MM.1S (cell line): Measurements from ENCODE around the gene PTCRA.

ENCODE experiments used
- EZH2 ChIP-seq: fragments of 300-600 bp; sonication (generic); optimal IDR thresholded peaks from 2 replicates; pipeline ENCODE3; 2017; ENCODE audit warnings: low read depth, mild to moderate bottlenecking, antibody characterized with exemption, low read length, mixed read lengths
- EZH2phosphoT487 ChIP-seq: fragments of 300-600 bp; sonication (generic); IDR thresholded peaks from 2 replicates; pipeline ENCODE4 v1.6.1; 2018; ENCODE audit warnings: antibody characterized with exemption, low read length
- TF ChIP-seq, protein P1 (sequence below): fragments of 300-600 bp; sonication (generic); IDR thresholded peaks from 2 replicates; pipeline ENCODE4 v1.5.1; 2016; ENCODE audit warnings: antibody characterized with exemption, low read length, mixed read lengths

DNA sequence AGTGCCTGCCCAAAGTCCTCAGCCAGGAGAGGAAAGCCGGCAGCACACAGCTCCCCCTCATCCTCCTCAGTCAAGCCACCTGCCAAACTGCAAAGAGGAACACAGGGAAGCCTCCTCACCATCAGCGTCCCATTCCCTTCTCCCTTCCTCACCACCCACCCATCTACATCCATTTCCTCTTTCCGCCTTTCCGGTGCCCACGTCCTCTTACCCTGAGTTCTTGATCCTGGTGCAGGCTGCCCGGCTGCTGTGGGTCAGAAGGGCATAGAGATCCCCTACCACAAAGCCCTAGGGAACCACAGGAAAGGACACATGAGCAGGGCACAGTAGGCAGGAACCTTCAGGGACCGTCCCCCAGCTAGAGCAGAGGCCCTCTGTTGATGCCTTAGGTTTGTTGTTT, 50.7 kb downstream of the PTCRA start:
- TF ChIP-seq, protein P1, sequence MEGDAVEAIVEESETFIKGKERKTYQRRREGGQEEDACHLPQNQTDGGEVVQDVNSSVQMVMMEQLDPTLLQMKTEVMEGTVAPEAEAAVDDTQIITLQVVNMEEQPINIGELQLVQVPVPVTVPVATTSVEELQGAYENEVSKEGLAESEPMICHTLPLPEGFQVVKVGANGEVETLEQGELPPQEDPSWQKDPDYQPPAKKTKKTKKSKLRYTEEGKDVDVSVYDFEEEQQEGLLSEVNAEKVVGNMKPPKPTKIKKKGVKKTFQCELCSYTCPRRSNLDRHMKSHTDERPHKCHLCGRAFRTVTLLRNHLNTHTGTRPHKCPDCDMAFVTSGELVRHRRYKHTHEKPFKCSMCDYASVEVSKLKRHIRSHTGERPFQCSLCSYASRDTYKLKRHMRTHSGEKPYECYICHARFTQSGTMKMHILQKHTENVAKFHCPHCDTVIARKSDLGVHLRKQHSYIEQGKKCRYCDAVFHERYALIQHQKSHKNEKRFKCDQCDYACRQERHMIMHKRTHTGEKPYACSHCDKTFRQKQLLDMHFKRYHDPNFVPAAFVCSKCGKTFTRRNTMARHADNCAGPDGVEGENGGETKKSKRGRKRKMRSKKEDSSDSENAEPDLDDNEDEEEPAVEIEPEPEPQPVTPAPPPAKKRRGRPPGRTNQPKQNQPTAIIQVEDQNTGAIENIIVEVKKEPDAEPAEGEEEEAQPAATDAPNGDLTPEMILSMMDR = no peak
- TF ChIP-seq EZH2phosphoT487 (no peak), EZH2 (no peak)
